NCI-H1694 (cell line): ENCODE data around the gene NSUN2.

Experiments
- DNase-seq: peaks from one replicate; lab custom pipeline; 2025; lab: John Stamatoyannopoulos, UW

NSUN2 gene

GRCh38 chr5:6604341-6604740, 28.5 kb downstream of the NSUN2 start:
- DNase-seq: no peak

GRCh38 chr5:6603643-6604042, 29.2 kb downstream of the NSUN2 start:
- no peak for DNase-seq

GRCh38 chr5:6602441-6602840, 30.4 kb downstream of the NSUN2 start:
- DNase-seq: no peak

GRCh38 chr5:6601816-6602215, 31.0 kb downstream of the NSUN2 start:
- no peak for DNase-seq

GRCh38 chr5:6601271-6601670, 31.6 kb downstream of the NSUN2 start:
- no peak for DNase-seq

- no peak for DNase-seq
Observed at GRCh38 chr5:6599739-6600138, 33.1 kb downstream of the NSUN2 start.

- DNase-seq: no peak
Observed at GRCh38 chr5:6598351-6598900, 34.4 kb downstream of the NSUN2 start.

GRCh38 chr5:6597557-6597956, 35.3 kb downstream of the NSUN2 start:
- DNase-seq: no peak

GRCh38 chr5:6596388-6596787, 36.5 kb downstream of the NSUN2 start:
- no peak for DNase-seq

GRCh38 chr5:6595405-6595804, 37.4 kb downstream of the NSUN2 start:
- DNase-seq: no peak

- DNase-seq: no peak
Observed at GRCh38 chr5:6594066-6594465, 38.8 kb downstream of the NSUN2 start.

GRCh38 chr5:6593148-6594016, 39.5 kb downstream of the NSUN2 start:
- DNase-seq: no peak

- no peak for DNase-seq
Observed at GRCh38 chr5:6592601-6593000, 40.2 kb downstream of the NSUN2 start.

GRCh38 chr5:6591671-6592288, 41.1 kb downstream of the NSUN2 start:
- DNase-seq: no peak

- DNase-seq: no peak
Observed at GRCh38 chr5:6590581-6590980, 42.3 kb downstream of the NSUN2 start.

GRCh38 chr5:6587171-6587570, 45.7 kb downstream of the NSUN2 start:
- DNase-seq: no peak

GRCh38 chr5:6586647-6587042, 46.2 kb downstream of the NSUN2 start:
- no peak for DNase-seq

- DNase-seq: no peak
Observed at GRCh38 chr5:6585939-6586646, 46.8 kb downstream of the NSUN2 start.

GRCh38 chr5:6585168-6585567, 47.7 kb downstream of the NSUN2 start:
- no peak for DNase-seq

GRCh38 chr5:6584727-6585126, 48.1 kb downstream of the NSUN2 start:
- no peak for DNase-seq

- no peak for DNase-seq
Observed at GRCh38 chr5:6584101-6584645, 48.7 kb downstream of the NSUN2 start.
